ENCODE data around the gene RBL2. TPM values are rescaled to one million over a fixed set of nuclear protein-coding genes. Genes with fewer than 3 reads are reported as not detected.

The RBL2 gene
- total and polyA plus RNA-seq, 4 donors: 30.8 to 165 (median 46.9) TPM

- no peaks in the 10 kb centered on the region for H3K4me1 ChIP-seq (ENCODE audit: control insufficient read depth in 5 of 5, insufficient read depth in 5 of 5, low read length in 5 of 5)
- H3K4me3 ChIP-seq: no peak overlapping the region
- H3K36me3 ChIP-seq (ENCODE audit: control insufficient read depth in 4 of 4, insufficient read depth in 4 of 4, low read length in 4 of 4): peaks cover 18 to 55% (median 30%) of the 10 kb centered on the region in 4 donors
- no peak overlapping the region for H3K9ac ChIP-seq (ENCODE audit: insufficient read depth in 1 of 2, low read length in 2 of 2)
- TF ChIP-seq CTCF (IDR thresholded peaks at IDR 0.05; ENCODE audit: control extremely low read depth, extremely low read depth): no peak
- no peak overlapping the region for H3K27ac ChIP-seq (ENCODE audit: low read depth in 1 of 2, low read length in 1 of 2)
- no peaks in the 10 kb centered on the region for H3K27me3 ChIP-seq (ENCODE audit: control insufficient read depth in 3 of 3, insufficient read depth in 3 of 3, low read length in 2 of 3)
- DNase-seq: no peak
- ATAC-seq (ENCODE audit: insufficient read depth, low FRiP score): no peak
- WGBS, 2 donors: 59 to 68% methylated on average over 1 of the region's 1 CpG
- H3K9me3 ChIP-seq (ENCODE audit: control insufficient read depth in 4 of 4, insufficient read depth in 3 of 4, low read length in 3 of 4): peaks cover 0 to 3% (median under 1%) of the 10 kb centered on the region in 4 donors
Measured at GRCh38 chr16:53489755-53490154, 55.5 kb downstream of the RBL2 start.

- ATAC-seq (ENCODE audit: insufficient read depth, low FRiP score) (no peak), DNase-seq (no peak)
- H3K9me3 ChIP-seq (ENCODE audit: control insufficient read depth in 4 of 4, insufficient read depth in 3 of 4, low read length in 3 of 4): no peaks in the 10 kb centered on the region
- peaks cover 6 to 61% (median 42%) of the 10 kb centered on the region in 4 donors for H3K36me3 ChIP-seq (ENCODE audit: control insufficient read depth in 4 of 4, insufficient read depth in 4 of 4, low read length in 4 of 4)
- H3K4me1 ChIP-seq (ENCODE audit: control insufficient read depth in 5 of 5, insufficient read depth in 5 of 5, low read length in 5 of 5): no peaks in the 10 kb centered on the region
- TF ChIP-seq CTCF (IDR thresholded peaks at IDR 0.05; ENCODE audit: control extremely low read depth, extremely low read depth): no peak
- no peak overlapping the region for H3K9ac ChIP-seq (ENCODE audit: insufficient read depth in 1 of 2, low read length in 2 of 2)
- H3K4me3 ChIP-seq: no peak overlapping the region
- H3K27me3 ChIP-seq (ENCODE audit: control insufficient read depth in 3 of 3, insufficient read depth in 3 of 3, low read length in 2 of 3): no peaks in the 10 kb centered on the region
- H3K27ac ChIP-seq (ENCODE audit: low read depth in 1 of 2, low read length in 1 of 2): no peak overlapping the region
- WGBS, 2 donors: 93 to 98% methylated on average over 1 of the region's 1 CpG
Measured at GRCh38 chr16:53492503-53492902, 58.2 kb downstream of the RBL2 start.

- Histone ChIP-seq H3K4me3 (no peak overlapping the region), H3K36me3 (ENCODE audit: control insufficient read depth in 4 of 4, insufficient read depth in 4 of 4, low read length in 4 of 4) (peaks cover 5 to 52% (median 39%) of the 10 kb centered on the region in 4 donors), H3K9me3 (ENCODE audit: control insufficient read depth in 4 of 4, insufficient read depth in 3 of 4, low read length in 3 of 4) (no peaks in the 10 kb centered on the region), H3K27ac (ENCODE audit: low read depth in 1 of 2, low read length in 1 of 2) (no peak overlapping the region), H3K27me3 (ENCODE audit: control insufficient read depth in 3 of 3, insufficient read depth in 3 of 3, low read length in 2 of 3) (no peaks in the 10 kb centered on the region), H3K9ac (ENCODE audit: insufficient read depth in 1 of 2, low read length in 2 of 2) (no peak overlapping the region), H3K4me1 (ENCODE audit: control insufficient read depth in 5 of 5, insufficient read depth in 5 of 5, low read length in 5 of 5) (peaks cover 0 to 2% (median 0%) of the 10 kb centered on the region in 5 donors)
- DNase-seq (peak in 1 of 3 donors; percentile 61), ATAC-seq (ENCODE audit: insufficient read depth, low FRiP score) (no peak)
- TF ChIP-seq CTCF (IDR thresholded peaks at IDR 0.05; ENCODE audit: control extremely low read depth, extremely low read depth): no peak
- 90 to 98% methylated on average over 6 of the region's 6 CpGs for WGBS, 2 donors
Measured at GRCh38 chr16:53494636-53495035, 60.4 kb downstream of the RBL2 start.

- ATAC-seq (ENCODE audit: insufficient read depth, low FRiP score): no peak
- Histone ChIP-seq H3K36me3 (ENCODE audit: control insufficient read depth in 4 of 4, insufficient read depth in 4 of 4, low read length in 4 of 4) (peaks cover 5 to 49% (median 37%) of the 10 kb centered on the region in 4 donors), H3K9me3 (ENCODE audit: control insufficient read depth in 4 of 4, insufficient read depth in 3 of 4, low read length in 3 of 4) (no peaks in the 10 kb centered on the region), H3K4me1 (ENCODE audit: control insufficient read depth in 5 of 5, insufficient read depth in 5 of 5, low read length in 5 of 5) (peaks cover 0 to 2% (median 0%) of the 10 kb centered on the region in 5 donors), H3K4me3 (no peak overlapping the region), H3K9ac (ENCODE audit: insufficient read depth in 1 of 2, low read length in 2 of 2) (no peak overlapping the region), H3K27me3 (ENCODE audit: control insufficient read depth in 3 of 3, insufficient read depth in 3 of 3, low read length in 2 of 3) (no peaks in the 10 kb centered on the region), H3K27ac (ENCODE audit: low read depth in 1 of 2, low read length in 1 of 2) (no peak overlapping the region)
- WGBS, 2 donors: 93 to 95% methylated on average over 4 of the region's 4 CpGs
- DNase-seq: no peak
- no peak for TF ChIP-seq CTCF (IDR thresholded peaks at IDR 0.05; ENCODE audit: control extremely low read depth, extremely low read depth)
Measured at GRCh38 chr16:53495325-53495724, 61.1 kb downstream of the RBL2 start.
